ENCODE data around the gene BAIAP2L2. TPM values are rescaled to one million over a fixed set of nuclear protein-coding genes. Genes with fewer than 3 reads are reported as not detected.
A peak's percentile ranks its signal among the peaks of the same experiment; 100 is the strongest.

Gene BAIAP2L2
- total RNA-seq, 1 donor: 1.1 TPM

DNA sequence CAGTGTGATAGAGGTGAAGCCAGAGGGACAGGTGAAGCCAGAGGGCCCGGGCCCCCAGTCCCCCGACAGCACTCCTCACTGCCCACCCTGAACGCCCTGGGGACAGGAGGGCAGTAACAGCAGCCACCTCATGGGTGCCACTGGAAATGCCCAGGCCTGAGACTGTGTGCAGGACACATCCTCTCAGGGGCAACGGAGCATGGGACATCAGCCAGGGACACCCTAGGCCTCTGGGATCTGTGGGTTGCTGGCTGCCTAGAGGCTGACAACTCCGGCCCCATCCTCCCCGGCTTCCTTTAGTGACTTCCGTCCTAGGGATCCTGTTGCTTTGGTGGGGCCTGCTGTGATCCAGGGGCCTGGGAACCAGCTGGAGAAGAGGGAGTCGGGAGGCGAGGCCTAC, 17.4 kb upstream of the BAIAP2L2 start:
- no peak overlapping the region for H3K4me2 ChIP-seq (ENCODE audit: insufficient read depth, low read length)
- H3K27me3 ChIP-seq (ENCODE audit: insufficient read depth, low read length): no peaks in the 10 kb centered on the region
- no peaks in the 10 kb centered on the region for H3K4me1 ChIP-seq (ENCODE audit: insufficient read depth, low read length)
- no peak overlapping the region for H3K4me3 ChIP-seq (ENCODE audit: insufficient read depth, low read length)
- no peak overlapping the region for H3K27ac ChIP-seq (ENCODE audit: low read depth, low read length)
- peak; percentile 35 for DNase-seq (ENCODE audit: insufficient read length, low spot score, missing footprints)
- TF ChIP-seq, protein P1, sequence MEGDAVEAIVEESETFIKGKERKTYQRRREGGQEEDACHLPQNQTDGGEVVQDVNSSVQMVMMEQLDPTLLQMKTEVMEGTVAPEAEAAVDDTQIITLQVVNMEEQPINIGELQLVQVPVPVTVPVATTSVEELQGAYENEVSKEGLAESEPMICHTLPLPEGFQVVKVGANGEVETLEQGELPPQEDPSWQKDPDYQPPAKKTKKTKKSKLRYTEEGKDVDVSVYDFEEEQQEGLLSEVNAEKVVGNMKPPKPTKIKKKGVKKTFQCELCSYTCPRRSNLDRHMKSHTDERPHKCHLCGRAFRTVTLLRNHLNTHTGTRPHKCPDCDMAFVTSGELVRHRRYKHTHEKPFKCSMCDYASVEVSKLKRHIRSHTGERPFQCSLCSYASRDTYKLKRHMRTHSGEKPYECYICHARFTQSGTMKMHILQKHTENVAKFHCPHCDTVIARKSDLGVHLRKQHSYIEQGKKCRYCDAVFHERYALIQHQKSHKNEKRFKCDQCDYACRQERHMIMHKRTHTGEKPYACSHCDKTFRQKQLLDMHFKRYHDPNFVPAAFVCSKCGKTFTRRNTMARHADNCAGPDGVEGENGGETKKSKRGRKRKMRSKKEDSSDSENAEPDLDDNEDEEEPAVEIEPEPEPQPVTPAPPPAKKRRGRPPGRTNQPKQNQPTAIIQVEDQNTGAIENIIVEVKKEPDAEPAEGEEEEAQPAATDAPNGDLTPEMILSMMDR (IDR thresholded peaks at IDR 0.05; ENCODE audit: extremely low read depth, low read depth, low read length): no peak
- H3K79me2 ChIP-seq (ENCODE audit: insufficient read depth, low read length): no peaks in the 10 kb centered on the region
- no peak overlapping the region for H2AFZ ChIP-seq (ENCODE audit: low read length)
- H4K20me1 ChIP-seq (ENCODE audit: insufficient read depth, low read length): no peaks in the 10 kb centered on the region
- no peaks in the 10 kb centered on the region for H3K36me3 ChIP-seq (ENCODE audit: insufficient read depth, low read length)
- no peaks in the 10 kb centered on the region for H3K9me3 ChIP-seq (ENCODE audit: low read depth, low read length)

DNA sequence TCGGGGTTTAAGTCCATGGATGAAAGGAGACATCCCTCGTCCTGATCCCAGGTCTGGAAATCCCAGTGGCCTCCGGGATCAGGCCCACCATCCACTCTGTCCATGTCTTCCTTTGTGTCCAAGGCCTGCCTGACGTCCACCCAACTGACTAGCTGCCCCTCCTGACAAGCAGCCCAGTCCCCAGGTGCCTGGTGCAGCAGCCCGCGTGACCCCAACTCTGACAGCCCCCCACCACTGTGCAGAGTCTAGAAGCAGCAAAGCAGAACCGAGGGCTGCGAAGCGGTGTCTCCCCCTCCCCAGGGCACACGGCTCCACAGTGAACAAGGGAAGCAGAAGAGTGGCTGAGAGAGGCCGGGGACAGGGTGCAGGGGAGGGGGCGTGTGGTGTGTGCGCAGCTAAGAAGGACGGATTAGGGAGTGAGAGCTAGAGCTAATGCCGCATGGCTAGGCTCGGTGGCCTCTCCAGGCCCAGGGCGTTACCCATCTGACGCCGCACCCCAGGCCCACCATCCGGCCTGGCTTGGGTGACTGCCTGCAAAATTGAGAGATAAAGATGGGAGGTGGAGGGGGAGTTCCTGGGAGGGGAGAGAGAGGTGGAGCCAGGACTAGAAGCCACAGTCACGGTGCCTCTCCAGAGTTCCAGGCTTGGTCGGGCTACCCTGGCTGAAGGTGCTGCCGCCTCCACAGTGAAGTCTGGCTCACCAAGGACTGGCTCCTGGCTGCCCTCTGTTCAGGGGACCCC, 16.6 kb upstream of the BAIAP2L2 start:
- Histone ChIP-seq H3K4me2 (ENCODE audit: insufficient read depth, low read length) (no peak overlapping the region), H3K27ac (ENCODE audit: low read depth, low read length) (no peak overlapping the region), H3K36me3 (ENCODE audit: insufficient read depth, low read length) (no peaks in the 10 kb centered on the region), H3K4me1 (ENCODE audit: insufficient read depth, low read length) (no peaks in the 10 kb centered on the region), H4K20me1 (ENCODE audit: insufficient read depth, low read length) (no peaks in the 10 kb centered on the region), H2AFZ (ENCODE audit: low read length) (no peak overlapping the region), H3K79me2 (ENCODE audit: insufficient read depth, low read length) (no peaks in the 10 kb centered on the region), H3K27me3 (ENCODE audit: insufficient read depth, low read length) (no peaks in the 10 kb centered on the region), H3K9me3 (ENCODE audit: low read depth, low read length) (no peaks in the 10 kb centered on the region), H3K4me3 (ENCODE audit: insufficient read depth, low read length) (no peak overlapping the region)
- DNase-seq (ENCODE audit: insufficient read length, low spot score, missing footprints): peak; percentile 69
- TF ChIP-seq, protein P1 (IDR thresholded peaks at IDR 0.05; ENCODE audit: extremely low read depth, low read depth, low read length): no peak

DNA sequence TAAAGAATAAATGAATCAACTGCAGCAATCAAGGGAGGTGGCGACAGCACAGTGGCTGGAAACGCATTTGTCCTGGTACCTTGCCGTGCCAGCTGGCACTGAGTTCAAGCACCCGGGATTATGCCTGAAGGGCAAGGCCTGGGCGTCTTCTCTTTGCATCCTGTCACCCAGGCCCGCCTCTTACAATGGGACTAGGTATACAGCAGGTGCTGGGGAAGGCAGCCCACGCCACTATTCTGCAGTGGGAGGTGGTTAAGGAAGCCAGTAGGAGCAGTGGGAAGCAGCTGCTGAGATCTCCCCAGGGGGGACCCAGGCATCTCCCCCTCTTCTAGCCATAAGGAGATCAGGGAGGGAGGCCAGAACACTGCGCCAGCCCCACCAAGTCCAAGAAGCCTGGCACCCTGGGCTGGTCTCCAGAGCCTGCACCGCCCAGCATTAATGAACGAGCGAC, 15.3 kb upstream of the BAIAP2L2 start:
- Histone ChIP-seq H2AFZ (ENCODE audit: low read length) (no peak overlapping the region), H3K36me3 (ENCODE audit: insufficient read depth, low read length) (no peaks in the 10 kb centered on the region), H3K9me3 (ENCODE audit: low read depth, low read length) (no peaks in the 10 kb centered on the region), H3K27me3 (ENCODE audit: insufficient read depth, low read length) (no peaks in the 10 kb centered on the region), H4K20me1 (ENCODE audit: insufficient read depth, low read length) (no peaks in the 10 kb centered on the region), H3K4me2 (ENCODE audit: insufficient read depth, low read length) (no peak overlapping the region), H3K27ac (ENCODE audit: low read depth, low read length) (no peak overlapping the region), H3K79me2 (ENCODE audit: insufficient read depth, low read length) (no peaks in the 10 kb centered on the region), H3K4me3 (ENCODE audit: insufficient read depth, low read length) (no peak overlapping the region), H3K4me1 (ENCODE audit: insufficient read depth, low read length) (no peaks in the 10 kb centered on the region)
- peak; percentile 67 for DNase-seq (ENCODE audit: insufficient read length, low spot score, missing footprints)
- TF ChIP-seq, protein P1 (IDR thresholded peaks at IDR 0.05; ENCODE audit: extremely low read depth, low read depth, low read length): no peak

DNA sequence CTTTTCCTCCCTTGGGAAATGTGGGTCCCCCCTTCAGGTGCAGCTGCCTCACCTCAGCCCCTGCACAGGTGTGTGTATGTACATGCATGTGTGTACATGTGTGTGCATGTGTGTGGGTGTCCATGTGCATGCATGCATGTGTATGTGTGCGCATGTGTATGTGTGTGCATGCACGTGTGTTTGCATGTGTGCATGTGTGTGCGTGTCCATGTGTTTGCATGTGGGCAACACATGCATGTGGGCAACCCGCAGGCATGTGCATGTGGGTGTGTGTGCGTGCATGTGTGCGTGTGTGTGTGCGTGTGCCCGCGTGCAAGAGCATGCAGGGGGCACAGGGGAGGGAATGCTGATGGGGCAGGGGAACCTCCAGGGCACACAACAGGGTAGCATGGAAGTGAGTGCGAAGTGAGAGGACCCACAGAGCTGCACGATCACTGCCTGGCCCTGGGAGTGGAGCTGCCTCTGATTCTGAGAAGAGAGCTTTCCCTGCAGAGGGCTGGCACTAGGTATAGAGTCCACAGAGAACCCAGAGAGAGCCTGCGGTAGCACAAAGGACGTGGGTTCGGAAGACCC, 14.6 kb upstream of the BAIAP2L2 start:
- H3K4me3 ChIP-seq (ENCODE audit: insufficient read depth, low read length): no peak overlapping the region
- H3K36me3 ChIP-seq (ENCODE audit: insufficient read depth, low read length): no peaks in the 10 kb centered on the region
- DNase-seq (ENCODE audit: insufficient read length, low spot score, missing footprints): peak; percentile 56
- no peaks in the 10 kb centered on the region for H3K27me3 ChIP-seq (ENCODE audit: insufficient read depth, low read length)
- TF ChIP-seq, protein P1 (IDR thresholded peaks at IDR 0.05; ENCODE audit: extremely low read depth, low read depth, low read length): no peak
- no peak overlapping the region for H2AFZ ChIP-seq (ENCODE audit: low read length)
- H3K9me3 ChIP-seq (ENCODE audit: low read depth, low read length): no peaks in the 10 kb centered on the region
- H3K79me2 ChIP-seq (ENCODE audit: insufficient read depth, low read length): no peaks in the 10 kb centered on the region
- no peak overlapping the region for H3K27ac ChIP-seq (ENCODE audit: low read depth, low read length)
- no peaks in the 10 kb centered on the region for H3K4me1 ChIP-seq (ENCODE audit: insufficient read depth, low read length)
- no peak overlapping the region for H3K4me2 ChIP-seq (ENCODE audit: insufficient read depth, low read length)
- no peaks in the 10 kb centered on the region for H4K20me1 ChIP-seq (ENCODE audit: insufficient read depth, low read length)
